Ishikawa (cell line): ENCODE measurements around the gene ZNF860.

ENCODE experiments used
- CREB1 ChIP-seq: IDR thresholded peaks from 2 replicates; pipeline ENCODE4 v1.6.1; 2012; ENCODE audit warnings: low read depth
- EGR1 ChIP-seq: IDR thresholded peaks from 2 replicates; pipeline ENCODE4 v1.6.1; 2012
- TEAD4 ChIP-seq: IDR thresholded peaks from 2 replicates; pipeline ENCODE4 v1.6.1; 2012
- YY1 ChIP-seq: IDR thresholded peaks from 2 replicates; pipeline ENCODE4 v1.6.1; 2012; ENCODE audit warnings: low read depth
- TF ChIP-seq, protein P1 (sequence below): IDR thresholded peaks from 2 replicates; pipeline ENCODE4 v1.6.1; 2012

DNA sequence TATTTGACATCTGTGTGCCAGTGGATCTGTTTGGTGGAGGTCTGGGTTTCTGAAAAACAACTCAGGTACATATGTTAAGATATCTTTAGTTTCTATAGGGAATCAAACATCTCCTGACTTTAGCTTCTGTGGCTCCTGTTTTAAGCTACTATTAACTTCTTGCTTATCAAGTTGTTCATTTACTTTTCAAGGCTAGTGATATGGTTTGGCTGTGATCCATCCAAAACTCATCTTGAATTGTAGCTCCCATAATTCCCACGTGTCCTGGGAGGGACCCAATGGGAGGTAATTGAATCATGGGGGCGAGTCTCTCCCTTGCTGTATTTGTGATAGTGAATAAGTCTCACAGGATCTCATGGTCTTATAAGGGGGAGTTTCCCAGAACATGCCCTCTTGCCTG, 41.4 kb downstream of the ZNF860 start:
- no peak for TF ChIP-seq YY1
- no peak for TF ChIP-seq EGR1
- TF ChIP-seq CREB1 = no peak
- TF ChIP-seq, protein P1, sequence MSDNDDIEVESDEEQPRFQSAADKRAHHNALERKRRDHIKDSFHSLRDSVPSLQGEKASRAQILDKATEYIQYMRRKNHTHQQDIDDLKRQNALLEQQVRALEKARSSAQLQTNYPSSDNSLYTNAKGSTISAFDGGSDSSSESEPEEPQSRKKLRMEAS = no peak
- no peak for TF ChIP-seq TEAD4
